Cortex of kidney (tissue), 1 donor: ENCODE results near the gene ABHD2.
"Not testable (repeated sequence)": the region's sequence is repeated elsewhere in the genome, so short reads cannot be mapped to it uniquely, and the experiment has no call there.

Experiments used
- DNase-seq: peaks from one replicate; lab custom pipeline; 2025; lab: John Stamatoyannopoulos, UW

The ABHD2 gene

DNA sequence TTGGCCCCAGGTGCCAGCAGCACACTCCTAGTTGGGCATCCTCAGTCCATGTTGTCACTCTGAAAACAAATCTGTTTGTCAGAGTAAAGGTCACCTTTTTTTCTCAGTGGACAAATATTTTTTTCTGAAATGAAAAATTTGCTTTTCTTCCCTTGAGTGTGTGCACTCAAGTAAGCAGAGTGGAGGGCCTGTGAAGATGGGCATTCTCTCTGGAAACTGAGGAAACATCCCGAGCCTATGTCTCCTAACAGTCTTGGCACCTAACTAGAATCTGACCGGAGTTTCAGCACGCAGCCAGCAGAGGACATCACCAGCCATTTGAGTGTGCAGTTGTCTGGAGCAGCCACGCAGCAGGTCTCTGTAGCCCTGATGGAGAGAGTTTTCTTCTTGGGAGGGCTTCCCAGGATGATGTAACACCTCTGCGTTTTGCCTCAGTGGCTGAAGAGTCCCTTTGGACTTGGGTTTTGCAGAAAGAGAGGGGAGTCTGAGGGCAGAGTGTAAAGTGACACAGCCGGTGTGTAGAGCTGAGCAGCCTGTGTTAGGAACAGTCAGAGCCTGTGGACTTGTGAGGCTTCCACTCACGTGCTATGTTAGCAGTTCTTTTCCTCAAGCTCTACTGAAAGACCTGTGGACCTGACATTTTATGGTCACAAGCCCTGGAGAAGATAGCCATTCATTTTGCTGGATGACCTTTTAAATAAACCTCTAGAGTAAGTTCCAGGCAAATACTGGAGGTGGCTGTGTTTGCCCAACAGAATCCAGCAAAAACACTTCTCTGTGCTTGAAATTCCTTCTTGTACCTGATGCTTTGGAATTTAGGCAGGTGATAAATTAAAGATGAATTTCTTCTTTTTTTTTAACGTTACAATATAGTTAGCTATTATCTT, 51.6 kb downstream of the ABHD2 start:
- no peak for DNase-seq

GRCh38 chr15:89140595-89140994, 52.3 kb downstream of the ABHD2 start:
- no peak for DNase-seq

DNA sequence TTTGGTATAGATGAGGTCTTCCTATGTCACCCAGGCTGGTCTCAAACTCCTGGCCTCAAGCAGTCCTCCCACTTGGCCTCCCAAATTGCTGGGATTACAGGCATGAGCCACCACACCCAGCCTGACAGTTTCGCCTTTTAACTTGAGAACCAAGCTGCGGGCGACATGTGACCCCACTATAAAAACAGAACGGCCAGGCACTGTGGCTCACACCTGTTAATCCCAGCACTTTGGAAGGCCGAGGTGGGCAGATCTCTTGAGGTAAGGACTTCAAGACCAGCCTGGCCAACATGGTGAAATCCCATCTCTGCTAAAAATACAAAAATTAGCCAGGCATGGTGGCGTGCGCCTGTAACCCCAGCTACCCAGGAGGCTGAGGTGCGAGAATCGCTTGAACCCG, 52.9 kb downstream of the ABHD2 start:
- DNase-seq, result not testable (repeated sequence)

DNA sequence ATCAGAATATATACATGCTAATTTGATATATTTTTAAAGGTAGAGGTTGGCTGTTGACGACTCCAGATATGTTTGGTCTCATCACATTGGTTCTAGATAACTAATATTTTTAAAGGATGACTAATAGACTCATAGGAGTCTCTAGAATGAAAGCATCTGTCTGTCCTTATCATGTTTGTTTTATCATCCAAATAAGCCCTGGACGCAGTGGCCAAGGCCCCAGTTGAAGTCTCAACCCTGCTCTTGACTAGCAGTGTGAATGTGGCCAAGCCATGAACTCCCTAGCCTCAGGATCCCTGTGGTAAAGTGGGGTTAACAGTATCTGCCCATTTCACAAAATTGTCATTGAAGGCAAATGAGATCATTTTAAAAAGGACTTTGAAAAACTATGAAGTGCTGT, 53.6 kb downstream of the ABHD2 start:
- no peak for DNase-seq

- no peak for DNase-seq
Observed at GRCh38 chr15:89142423-89142822, 54.2 kb downstream of the ABHD2 start.

GRCh38 chr15:89143503-89144162, 55.4 kb downstream of the ABHD2 start:
- no peak for DNase-seq

DNA sequence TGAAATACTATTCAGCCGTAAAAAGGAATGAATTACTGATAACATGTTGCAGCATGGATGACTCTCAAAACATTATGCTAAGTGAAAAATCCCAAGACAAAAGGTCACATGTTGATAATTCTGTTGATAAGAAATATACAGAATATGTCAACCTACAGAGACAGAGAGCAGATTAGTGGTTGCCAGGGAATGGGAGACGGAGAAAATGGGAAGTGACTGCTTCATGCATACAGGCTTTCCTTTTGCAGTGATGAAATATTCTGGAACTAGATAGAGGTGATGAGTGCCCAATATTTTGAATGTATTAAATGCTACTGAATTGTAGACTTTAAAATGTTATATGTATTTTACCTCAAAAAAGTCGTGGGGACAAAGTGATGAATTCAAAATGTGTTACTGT, 56.2 kb downstream of the ABHD2 start:
- DNase-seq, result no peak

- DNase-seq, result no peak
Observed at GRCh38 chr15:89146366-89146765, 58.1 kb downstream of the ABHD2 start.

GRCh38 chr15:89148126-89148525, 59.9 kb downstream of the ABHD2 start:
- DNase-seq, result no peak

GRCh38 chr15:89149501-89150101, 61.3 kb downstream of the ABHD2 start:
- no peak for DNase-seq

- DNase-seq, result no peak
Observed at GRCh38 chr15:89150287-89150686, 62.0 kb downstream of the ABHD2 start.

GRCh38 chr15:89150762-89151664, 62.8 kb downstream of the ABHD2 start:
- no peak for DNase-seq

GRCh38 chr15:89155122-89155521, 66.9 kb downstream of the ABHD2 start:
- no peak for DNase-seq

GRCh38 chr15:89155656-89156055, 67.4 kb downstream of the ABHD2 start:
- DNase-seq, result no peak

- no peak for DNase-seq
Observed at GRCh38 chr15:89157061-89157460, 68.8 kb downstream of the ABHD2 start.

- no peak for DNase-seq
Observed at GRCh38 chr15:89157918-89158564, 69.8 kb downstream of the ABHD2 start.

GRCh38 chr15:89161666-89162065, 73.4 kb downstream of the ABHD2 start:
- no peak for DNase-seq

DNA sequence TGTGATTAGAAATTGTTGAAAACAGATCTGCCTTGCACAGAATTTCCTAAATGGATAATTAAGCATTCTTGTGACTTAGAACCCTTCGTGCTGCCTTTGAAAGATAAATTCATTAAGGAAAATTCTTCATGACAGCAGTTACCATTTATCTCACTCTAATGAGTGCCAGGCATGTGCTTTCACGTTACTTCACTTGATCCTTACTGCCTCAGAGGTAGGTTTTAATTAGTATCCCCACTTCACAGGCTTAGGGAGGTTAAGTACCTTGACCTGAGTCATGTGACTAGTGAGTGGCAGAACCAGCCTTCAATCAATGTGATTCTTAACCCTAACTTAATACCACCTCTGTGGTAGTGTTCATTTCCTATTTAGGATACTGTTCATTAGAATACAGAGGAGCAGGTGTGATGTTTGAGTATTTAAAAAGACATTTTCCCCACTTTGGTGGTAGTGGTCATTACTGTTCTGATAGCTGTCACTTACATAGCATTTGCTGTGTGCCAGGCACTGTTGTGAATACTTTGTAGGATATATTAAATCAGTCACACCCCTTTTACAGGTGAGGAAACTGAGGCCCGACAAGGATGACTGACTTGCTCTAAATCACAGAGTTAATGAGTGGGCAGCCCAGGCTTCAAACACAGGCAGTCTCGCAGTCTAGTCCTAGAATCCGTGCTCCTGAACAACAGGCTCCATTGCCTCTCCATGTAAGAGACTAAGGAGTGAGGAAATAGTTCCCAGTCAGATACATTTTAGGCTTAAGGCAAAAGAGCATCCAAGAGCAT, 75.2 kb downstream of the ABHD2 start:
- DNase-seq, result no peak

- DNase-seq, result no peak
Observed at GRCh38 chr15:89164712-89165211, 76.5 kb downstream of the ABHD2 start.

GRCh38 chr15:89165677-89166076, 77.4 kb downstream of the ABHD2 start:
- no peak for DNase-seq
